GM12865 (cell line): ENCODE data around the gene ANKH.

ENCODE experiments used
- DNase-seq: peaks from one replicate; pipeline ENCODE4 v3.0.0; 2010; ENCODE audit warnings: low read depth
- H3K4me3 ChIP-seq: 2 replicates; pipeline ENCODE4 v1.5.1; 2011; ENCODE audit warnings: mild to moderate bottlenecking, low read depth, low read length, control low read depth
- TF ChIP-seq, protein P1 (sequence below): IDR thresholded peaks from 2 replicates; pipeline ENCODE4 v1.5.1; 2011; ENCODE audit warnings: low read length, control low read depth, low read depth, inconsistent platforms; ENCODE audit not compliant: insufficient read depth; ENCODE audit errors: missing control alignments

Gene ANKH

GRCh38 chr5:14696851-14697250 lies 174.7 kb downstream of the ANKH start:
- TF ChIP-seq, protein P1, sequence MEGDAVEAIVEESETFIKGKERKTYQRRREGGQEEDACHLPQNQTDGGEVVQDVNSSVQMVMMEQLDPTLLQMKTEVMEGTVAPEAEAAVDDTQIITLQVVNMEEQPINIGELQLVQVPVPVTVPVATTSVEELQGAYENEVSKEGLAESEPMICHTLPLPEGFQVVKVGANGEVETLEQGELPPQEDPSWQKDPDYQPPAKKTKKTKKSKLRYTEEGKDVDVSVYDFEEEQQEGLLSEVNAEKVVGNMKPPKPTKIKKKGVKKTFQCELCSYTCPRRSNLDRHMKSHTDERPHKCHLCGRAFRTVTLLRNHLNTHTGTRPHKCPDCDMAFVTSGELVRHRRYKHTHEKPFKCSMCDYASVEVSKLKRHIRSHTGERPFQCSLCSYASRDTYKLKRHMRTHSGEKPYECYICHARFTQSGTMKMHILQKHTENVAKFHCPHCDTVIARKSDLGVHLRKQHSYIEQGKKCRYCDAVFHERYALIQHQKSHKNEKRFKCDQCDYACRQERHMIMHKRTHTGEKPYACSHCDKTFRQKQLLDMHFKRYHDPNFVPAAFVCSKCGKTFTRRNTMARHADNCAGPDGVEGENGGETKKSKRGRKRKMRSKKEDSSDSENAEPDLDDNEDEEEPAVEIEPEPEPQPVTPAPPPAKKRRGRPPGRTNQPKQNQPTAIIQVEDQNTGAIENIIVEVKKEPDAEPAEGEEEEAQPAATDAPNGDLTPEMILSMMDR: no peak
- no peak for DNase-seq
- H3K4me3 ChIP-seq: no peak overlapping the region

DNA sequence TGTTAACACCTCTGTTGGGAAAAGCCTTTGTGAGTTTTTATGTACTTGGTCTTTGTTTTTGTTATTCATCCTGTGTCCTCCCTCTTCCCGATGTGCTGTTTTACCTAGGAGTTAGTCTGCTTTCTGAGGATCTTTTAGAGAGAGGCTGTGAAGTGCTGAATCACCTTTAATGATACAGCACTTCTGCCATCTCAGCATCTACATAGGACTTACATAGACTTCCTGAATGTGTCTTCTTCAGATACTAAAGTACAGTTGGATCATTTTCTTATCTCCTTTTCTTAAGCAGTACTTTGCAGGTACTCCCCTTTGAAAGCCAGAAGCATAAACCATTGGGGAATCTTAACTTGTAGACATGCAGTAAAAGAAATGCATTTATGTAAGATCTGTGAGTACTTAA lies 175.5 kb downstream of the ANKH start:
- TF ChIP-seq, protein P1: no peak
- DNase-seq: no peak
- H3K4me3 ChIP-seq: no peak overlapping the region

- DNase-seq: no peak
- H3K4me3 ChIP-seq: no peak overlapping the region
- TF ChIP-seq, protein P1: no peak
These were observed 176.4 kb downstream of the ANKH start for GRCh38 chr5:14695152-14695551.

DNA sequence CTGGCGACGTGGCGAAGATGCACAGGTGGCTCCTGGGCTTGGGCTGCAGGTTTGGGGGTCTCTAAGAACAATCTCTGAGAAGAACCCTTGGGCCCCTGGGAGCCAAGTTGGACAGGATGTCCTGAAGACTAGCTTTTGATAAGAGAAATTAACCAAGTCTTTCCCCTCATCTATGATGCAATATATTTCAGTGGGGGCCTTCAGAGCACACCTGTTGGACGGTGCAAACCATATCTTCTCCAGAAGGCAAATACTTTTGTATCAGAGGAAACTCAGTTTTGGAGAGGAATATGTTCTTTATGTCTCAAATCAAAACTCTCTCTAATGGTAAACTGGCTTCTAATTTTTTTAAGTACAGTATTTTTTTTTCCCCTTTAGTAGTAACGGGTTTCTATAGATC lies 178.5 kb downstream of the ANKH start:
- DNase-seq: no peak
- TF ChIP-seq, protein P1: no peak
- H3K4me3 ChIP-seq: no peak overlapping the region

- DNase-seq: no peak
- H3K4me3 ChIP-seq: no peak overlapping the region
- TF ChIP-seq, protein P1: no peak
These were observed 184.4 kb downstream of the ANKH start for GRCh38 chr5:14687023-14687665.

GRCh38 chr5:14686517-14686916 lies 185.1 kb downstream of the ANKH start:
- no peak overlapping the region for H3K4me3 ChIP-seq
- TF ChIP-seq, protein P1: no peak
- no peak for DNase-seq

GRCh38 chr5:14685757-14686156 lies 185.8 kb downstream of the ANKH start:
- peak; percentile 79 for DNase-seq
- TF ChIP-seq, protein P1: peak; percentile 58
- H3K4me3 ChIP-seq: no peak overlapping the region
